NCI-H748 (cell line): Measurements from ENCODE around the gene MCF2L.

Source experiments
- DNase-seq: peaks from one replicate; lab custom pipeline; 2025; ENCODE audit not compliant: unreplicated experiment; lab: John Stamatoyannopoulos, UW

MCF2L gene

GRCh38 chr13:113080901-113081521, 112.0 kb downstream of the MCF2L start:
- DNase-seq = no peak

DNA sequence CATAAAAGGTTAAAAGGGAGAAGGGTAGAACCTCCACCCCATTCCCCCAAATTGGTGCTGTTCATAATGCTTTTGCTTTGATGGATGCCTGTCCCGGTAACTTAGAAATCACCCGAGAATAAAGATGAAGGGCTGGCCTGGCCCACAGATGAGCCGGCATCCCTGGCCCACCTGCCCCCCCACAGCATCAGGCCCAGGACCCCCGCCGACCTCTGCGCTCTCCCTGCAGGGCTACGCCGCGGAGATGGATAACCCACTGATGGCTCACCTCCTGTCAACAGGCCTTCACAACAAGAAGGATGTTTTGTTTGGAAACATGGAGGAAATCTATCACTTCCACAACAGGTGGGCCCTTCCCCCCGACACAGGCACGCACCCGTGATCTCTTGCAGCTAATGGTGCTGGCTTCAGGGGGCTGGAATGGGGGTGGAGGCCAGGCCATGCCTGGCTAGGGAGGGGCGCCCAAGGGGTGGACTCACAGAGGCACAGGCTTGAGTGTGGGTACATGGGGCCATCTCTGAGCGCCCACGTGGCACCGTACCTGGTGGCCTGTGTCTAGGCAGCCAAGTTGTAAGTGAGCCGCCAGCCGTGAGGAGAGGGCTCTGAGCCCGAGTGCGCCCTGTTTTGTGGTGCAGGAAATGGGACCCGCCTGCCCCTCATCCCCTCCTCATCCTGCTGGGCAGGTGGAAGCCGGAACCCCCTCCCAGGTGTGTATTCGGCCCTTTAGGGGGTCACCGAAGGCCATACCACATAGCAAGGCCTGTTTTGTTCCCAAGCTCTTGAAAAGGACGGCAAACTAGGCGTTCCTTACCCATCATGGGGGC, 113.4 kb downstream of the MCF2L start:
- DNase-seq = no peak

GRCh38 chr13:113083022-113083373, 114.0 kb downstream of the MCF2L start:
- no peak for DNase-seq

GRCh38 chr13:113083402-113084061, 114.5 kb downstream of the MCF2L start:
- peak; percentile 35 for DNase-seq

GRCh38 chr13:113084094-113084942, 115.3 kb downstream of the MCF2L start:
- DNase-seq = no peak

DNA sequence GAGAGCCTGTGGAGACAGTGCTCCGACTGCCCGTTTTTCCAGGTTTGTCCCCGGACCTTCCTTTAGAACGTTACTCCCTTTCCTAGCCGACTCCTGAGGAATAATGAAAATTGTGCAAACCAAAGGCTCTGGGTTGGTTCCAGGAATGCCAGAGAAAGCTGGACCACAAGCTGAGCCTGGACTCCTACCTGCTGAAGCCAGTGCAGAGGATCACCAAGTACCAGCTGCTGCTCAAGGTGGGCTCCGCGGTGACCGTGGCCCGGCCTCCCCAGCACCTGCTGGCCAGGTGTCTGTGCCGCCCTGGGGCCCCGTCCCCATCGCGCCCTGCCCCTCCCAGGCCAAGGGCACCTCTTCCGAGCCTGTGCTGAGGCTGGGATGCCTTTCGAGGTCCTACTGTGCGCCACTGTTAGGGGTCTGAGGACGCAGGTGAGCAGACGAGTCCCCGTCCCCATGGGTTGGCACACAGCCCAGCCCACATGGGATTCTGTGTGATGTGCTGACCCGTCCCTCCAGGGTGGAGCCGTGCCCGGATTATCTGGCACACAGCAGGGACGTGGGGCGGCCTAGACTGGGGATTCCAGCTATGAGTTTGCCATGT, 116.0 kb downstream of the MCF2L start:
- DNase-seq = no peak

- DNase-seq = no peak
Observed at GRCh38 chr13:113086031-113086750, 117.2 kb downstream of the MCF2L start.

DNA sequence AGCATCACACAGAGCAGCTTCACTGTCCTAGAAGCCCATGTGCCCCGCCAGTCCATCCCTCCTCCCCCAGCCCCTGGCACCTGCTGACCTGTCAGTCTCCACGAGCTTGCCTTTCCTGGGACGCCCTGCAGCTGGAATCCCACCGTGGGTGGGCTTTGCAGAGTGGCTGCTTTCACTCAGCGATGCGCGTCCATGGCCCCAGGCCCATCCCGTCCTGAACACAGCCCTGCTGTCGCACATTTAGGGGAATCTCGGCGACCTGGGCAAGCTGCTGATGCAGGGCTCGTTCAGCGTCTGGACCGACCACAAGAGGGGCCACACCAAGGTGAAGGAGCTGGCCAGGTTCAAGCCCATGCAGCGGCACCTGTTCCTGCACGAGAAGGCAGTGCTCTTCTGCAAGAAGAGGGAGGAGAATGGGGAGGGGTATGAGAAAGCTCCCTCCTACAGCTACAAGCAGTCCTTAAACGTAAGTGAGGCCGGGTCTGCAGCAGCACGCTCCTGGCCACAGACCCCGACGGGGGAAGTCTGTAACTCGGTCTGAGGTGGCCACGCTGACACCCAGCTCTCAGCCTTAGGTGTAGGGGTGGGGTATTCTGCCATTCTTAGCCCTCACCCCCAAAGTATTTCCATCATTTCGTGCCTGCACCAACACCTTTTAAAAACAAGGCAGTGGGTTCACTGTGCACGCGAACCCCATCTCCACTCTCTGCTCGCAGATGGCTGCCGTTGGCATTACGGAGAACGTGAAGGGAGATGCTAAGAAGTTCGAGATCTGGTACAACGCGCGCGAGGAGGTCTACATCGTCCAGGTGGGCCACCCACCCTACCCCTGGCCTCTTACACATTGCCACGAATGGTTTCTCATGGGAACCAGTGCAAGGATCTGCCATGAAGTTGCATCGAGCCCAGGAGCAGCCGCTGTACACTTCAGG, 118.2 kb downstream of the MCF2L start:
- DNase-seq = no peak

- no peak for DNase-seq
Observed at GRCh38 chr13:113087923-113088690, 119.1 kb downstream of the MCF2L start.

GRCh38 chr13:113088691-113089020, 119.6 kb downstream of the MCF2L start:
- DNase-seq = no peak

DNA sequence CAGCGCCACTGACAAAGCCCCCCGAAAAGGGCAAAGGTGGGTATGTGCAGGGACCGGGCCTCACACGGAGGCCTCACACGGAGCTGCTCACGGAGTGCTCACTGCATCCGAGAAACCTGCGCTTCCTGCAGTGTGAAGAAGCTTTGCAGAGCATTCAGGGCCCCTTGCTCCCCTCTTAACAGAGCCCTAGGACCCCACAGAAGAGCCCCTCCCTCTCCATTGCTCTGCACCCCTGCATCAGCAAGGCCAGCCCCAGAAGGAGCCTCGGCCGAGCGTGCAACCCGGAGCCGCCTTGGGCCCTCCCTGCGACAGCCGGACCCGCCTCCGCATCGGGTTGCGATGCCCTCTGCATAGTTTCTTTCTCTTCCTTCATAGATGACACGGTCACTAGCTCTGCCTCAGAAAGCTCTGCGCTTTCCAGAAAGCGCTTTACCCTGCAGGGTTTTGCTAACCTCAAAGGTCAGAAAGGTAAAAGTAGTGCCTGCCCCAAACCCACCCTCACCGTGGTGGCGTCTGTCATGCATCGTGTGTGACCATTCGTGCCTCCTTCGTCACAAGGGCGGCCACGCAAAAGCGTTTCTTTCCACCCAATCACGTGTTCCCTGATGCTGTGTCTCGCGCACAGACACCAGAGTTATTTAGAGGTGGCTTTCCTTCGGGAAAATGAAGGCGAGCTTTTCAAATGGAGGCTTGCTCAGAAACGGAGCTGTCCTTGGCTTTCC, 120.8 kb downstream of the MCF2L start:
- DNase-seq = no peak

DNA sequence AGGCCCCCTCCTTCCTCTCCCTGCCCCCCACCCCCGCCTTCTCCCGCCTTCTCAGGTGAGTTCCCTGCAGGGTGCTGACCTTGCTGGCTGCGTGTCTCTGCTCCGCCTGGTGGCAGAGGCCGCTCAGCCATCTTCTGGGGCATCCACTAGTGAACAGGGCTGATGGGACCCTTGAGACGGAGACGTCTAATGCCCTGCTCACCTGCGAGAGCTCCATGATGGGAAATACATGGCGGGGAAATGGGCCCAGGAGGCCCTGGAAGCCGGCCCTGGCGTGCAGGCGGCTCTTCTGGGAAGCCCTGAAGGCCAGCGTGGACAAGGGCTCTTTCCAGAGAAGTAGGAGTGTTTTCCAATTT, 121.4 kb downstream of the MCF2L start:
- no peak for DNase-seq

DNA sequence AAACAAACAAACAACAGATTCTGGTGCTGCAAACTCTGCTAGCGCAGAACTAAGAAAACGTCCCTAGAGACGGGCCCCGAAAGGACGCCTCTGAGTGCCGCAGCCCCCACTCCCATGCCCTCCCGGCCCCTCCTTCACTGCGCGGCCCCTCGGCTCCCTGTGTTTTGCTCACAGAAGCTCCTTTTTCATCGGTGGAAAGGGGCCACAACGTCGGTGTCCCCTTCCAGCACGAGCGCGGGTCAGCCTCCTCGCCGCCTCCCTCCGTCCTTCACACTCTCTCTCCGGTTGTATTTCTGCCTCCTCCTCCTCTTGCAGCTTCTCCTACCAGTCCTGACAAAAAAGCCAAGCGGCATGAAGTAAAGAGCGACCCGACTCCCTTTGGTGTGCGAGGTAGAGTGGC, 121.8 kb downstream of the MCF2L start:
- no peak for DNase-seq

- no peak for DNase-seq
Observed at GRCh38 chr13:113091211-113091771, 122.3 kb downstream of the MCF2L start.

DNA sequence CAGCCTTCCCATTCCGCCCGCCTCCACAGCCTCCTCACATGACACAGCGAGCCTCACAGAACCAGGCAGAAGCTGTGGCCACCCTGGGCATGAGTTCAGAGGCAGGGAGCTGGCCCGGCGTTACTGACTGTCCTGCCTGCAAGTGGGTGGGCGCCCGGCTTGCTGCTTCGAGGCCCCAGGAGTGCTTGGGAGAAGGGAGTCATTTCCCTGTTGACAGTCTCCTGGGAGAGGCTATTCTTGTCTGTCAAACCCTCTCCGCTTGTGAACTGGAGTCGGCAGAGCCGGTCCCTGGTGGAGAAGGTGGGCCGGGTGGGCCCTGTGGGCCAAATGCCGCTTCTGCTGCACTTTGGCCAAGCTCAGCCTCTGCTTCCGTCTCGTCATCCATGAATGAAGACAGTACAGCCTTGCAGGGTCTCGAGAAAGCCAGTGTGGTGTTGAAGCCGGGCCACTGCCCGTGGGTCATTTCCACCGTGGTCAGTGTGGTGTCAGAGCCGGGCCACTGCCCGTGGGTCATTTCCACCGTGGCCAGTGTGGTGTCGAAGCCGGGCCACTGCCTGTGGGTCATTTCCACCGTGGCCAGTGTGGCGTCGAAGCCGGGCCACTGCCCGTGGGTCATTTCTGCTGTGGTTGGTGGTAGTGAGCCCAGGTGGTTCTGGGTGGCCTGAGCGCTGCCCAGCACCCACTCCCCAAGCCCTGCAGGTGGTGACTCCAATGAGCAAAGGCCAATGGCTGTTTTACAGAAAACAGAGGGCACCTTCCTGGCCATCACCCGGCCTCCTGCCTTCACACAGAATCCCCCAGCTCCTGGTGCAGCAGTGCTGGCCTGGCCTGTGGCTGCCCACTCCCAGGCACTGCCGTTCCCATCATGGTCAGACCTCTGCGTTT, 123.1 kb downstream of the MCF2L start:
- no peak for DNase-seq

DNA sequence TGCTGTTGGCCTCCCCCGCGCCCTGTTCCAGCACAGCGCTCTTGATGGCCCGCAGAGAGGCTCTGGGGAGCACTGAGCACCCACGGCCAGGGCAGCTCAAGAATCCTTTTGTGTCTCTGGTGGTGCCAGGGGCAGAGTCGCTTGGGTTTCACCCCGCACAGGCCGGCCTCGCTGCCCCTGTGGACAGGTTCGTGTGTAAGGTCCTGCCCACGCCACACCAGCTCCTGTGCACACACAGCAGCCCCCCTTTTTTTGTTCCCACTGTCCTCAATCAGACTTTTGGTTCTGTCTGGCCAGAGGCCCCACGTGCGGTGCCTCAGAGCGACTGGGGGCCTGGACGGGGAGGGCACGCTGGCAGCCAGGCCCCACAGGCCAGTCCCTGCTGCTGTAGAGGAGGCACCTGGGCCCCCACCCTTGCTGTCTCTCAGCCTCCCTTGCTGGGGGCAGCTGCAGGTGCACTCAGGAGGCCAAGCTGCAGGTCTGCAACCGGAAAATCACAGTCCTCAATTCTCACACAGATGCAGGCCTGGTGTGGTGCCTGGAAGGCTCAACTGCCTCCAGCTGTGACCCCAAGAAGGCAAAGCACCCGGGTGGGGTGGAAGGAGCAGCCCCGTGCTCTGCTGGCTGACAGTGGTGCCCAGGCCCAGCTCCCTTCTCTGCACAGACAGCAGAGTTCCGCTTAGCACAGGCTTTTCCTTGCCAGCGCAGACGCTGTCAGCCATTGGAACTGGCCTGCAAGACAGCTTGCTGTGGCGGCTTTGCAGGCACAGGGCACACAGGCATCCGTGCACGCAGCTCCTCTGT, 124.0 kb downstream of the MCF2L start:
- no peak for DNase-seq
